ENCODE results near the gene COA8.

The COA8 gene, protein sequence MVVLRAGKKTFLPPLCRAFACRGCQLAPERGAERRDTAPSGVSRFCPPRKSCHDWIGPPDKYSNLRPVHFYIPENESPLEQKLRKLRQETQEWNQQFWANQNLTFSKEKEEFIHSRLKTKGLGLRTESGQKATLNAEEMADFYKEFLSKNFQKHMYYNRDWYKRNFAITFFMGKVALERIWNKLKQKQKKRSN

DNA sequence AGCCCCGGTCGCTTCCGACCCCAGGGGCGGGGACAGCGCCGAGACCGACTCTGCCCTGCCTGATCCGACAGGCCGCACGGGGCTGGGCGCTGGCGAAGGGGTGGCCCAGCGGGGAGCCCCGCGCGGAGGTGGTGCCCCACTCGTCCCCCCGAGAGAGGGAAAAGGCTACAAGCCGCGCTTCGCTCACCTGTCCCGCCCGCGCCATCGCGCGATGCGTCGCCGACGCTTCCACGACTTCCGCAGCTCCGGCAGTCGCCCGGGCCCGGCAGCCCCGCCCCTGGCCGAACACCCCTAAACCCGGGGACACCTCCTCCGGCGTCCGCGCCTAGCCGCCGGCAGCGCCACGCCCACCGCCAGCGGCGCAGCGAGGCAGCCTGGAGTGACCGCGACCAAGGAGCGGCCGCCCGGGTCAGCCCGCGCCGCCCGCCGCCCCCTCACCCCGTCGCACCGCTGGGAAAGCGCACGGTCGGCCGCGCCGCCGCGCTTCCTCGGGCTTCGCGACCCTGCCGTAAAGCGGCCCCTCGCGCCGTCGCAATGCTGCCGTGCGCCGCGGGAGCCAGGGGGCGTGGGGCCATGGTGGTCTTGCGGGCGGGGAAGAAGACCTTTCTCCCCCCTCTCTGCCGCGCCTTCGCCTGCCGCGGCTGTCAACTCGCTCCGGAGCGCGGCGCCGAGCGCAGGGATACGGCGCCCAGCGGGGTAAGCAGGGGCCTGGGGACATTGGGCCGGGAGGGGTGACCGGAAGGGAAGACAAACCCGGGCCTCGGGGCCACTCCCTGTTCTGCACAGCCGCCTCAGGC is at the start of gene COA8, which contains the start of gene BAG5:
Gene COA8, plus strand, starts transcription at position 532 of the 797 bp plus-strand sequence. Its CDS starts 42 bp downstream, at position 574.
Gene BAG5, minus strand, starts transcription at position 229 of the 797 bp plus-strand sequence. CDS start 1,493 bp downstream, outside the sequence.
- DNase-seq (ENCODE audit: low spot score): peak; percentile 88

DNA sequence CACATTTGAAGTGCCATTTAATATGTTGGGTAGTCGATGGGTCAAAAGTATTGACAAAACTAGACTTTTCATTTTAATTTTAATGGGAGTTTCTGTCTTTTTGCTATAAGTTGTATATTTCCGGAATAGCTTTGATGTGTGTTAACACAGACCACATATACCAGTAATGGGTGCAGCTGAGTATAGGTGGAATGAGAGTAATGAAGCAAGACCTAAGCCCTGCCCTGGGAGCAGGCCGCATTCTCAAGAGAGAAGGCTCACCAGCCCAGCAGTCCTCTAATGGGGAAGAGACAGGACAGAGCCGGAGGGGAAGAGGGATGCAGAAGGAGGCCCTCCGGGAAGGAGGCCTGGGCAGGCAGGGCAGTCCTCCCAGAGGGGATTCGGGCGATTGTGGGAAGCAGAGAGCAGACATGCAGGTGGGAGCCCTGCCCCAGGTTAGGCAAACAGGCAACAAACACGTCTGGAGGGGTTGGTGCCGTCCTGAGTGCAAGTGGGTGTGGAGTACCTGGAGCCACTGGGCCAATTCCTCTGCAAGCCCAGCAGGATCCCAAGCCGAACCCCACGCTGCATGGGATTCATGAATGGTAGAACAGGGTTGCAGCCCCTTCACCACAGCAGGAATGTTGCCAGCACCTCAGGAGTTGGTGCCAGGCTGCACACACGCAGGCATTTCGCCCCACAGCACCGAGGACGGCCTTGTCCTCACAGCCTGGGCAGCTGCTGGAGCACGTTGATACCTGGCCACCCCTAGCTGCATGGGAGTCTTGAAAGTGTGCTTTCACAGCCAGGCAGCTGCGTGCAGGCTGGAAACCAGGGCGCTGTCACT is 48.0 kb upstream of the COA8 start:
- DNase-seq (ENCODE audit: low spot score): no peak

DNA sequence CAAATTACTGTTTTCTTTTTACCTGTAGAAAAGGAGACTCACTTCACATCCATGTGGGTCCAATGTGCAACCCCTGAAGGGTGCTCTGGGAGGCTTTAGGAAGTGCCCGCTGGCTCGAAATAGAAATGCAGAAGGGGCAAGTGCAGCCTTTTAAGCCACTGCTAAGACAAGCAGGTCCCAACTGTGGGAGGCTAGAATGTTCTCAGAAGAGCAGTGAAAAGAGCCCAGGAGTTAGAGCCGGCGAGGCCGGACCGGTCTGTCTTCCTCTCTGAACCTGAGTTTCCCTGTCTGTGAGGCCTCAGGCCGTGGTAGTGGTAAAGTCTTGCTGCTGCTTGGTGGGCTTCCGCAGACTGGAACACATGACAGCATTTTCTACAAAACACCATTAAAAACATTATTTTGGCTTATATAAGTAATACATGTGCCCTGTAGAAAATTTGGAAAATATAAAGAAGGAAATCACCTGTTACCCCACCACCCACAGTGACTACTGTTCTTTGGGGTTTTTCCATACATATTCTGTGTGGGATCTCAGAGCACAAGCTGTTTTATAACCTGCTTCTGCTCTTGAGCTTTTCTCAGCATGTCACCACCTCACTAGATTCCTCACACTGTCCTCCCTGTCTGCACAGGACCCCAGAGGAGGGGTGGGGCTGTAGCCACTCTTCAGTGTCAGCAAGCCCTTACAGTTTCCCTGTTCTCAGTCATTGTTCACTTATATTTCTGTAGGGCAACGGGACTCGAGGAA is 46.2 kb upstream of the COA8 start:
- no peak for DNase-seq (ENCODE audit: low spot score)

DNA sequence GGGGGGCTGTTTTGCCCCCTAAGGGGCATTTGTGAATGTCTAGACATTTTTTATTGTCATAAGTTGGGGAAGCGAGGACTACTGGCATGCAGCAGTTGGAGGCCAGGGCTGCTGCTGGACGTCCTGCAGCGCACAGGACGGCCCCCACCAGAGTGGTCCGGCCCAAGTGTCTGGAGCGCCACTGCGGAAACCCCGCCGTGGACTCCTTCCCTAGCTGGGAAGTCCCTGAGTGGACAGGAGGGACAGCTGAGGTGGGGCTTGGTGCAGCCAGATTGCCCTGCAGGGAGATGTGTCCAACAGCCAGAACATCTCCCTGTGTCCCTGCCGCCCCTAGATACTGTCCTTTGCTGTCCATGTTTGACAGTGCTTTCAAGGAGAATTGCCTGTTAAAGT is 45.6 kb upstream of the COA8 start:
- no peak for DNase-seq (ENCODE audit: low spot score)

DNA sequence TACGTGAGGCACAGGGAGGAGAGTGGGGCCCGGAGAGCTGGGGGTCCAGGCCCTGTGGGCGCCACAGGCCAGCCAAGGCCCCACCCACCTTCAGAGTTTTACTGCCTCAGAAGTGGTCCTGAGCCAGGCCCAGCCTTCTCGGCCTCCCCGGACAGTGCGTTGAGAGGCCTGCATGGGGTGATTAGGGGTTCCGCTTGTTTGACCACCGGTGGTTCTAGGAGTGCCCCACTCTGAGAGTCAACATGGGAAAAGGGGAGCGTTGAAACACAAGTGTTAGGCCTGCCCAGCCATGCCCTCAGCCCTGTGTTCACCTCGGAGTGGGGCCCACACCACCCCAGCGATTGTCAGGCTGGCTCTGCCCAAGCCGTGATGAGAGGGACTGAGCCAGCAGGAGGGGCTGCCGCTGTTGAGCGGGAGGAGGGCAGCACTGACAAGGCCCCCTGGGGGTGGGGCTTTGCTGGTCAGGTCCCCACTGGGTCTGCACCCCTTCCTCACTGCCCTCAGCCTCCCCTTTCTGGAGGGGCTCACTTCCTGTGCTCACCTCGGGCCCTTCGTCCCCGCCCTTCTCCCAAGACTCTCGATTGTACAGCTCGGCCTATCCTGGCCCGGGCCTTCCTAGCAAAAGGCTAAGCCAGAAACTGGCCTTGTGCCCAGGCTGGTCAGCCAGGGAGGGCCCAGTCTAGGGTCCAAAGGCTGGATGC is 44.9 kb upstream of the COA8 start:
- no peak for DNase-seq (ENCODE audit: low spot score)

DNA sequence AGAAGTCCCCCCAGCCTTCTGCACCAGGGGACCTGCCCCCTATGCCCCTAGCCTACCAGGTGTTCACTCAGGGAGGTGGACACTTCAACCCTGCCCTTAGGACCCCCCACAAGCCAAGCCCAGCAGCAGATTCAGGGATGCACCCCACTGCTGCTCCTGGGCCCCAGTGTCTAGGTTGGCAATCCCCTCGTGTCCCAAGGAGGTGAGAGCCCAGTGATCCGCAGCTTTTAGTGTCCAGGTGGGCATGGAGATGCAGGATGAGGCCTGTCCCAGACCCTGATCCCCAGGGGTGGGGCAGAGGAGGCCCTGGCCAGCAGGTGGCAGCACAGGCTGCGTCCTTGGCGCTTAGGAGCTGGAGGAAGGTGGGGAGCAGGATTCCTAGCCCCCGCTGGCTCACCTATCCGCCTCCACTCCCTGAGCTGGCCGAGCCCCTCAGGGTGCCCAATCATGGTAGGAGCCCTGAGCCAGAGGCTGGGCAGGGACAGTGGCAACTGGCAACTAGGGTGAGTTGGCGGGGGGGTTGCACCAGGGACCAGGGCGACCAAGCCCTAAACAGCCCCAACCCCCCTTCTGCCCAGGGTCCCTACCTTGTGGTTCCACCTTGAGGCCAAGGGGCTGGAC is 44.2 kb upstream of the COA8 start:
- peak; percentile 46 for DNase-seq (ENCODE audit: low spot score)

DNA sequence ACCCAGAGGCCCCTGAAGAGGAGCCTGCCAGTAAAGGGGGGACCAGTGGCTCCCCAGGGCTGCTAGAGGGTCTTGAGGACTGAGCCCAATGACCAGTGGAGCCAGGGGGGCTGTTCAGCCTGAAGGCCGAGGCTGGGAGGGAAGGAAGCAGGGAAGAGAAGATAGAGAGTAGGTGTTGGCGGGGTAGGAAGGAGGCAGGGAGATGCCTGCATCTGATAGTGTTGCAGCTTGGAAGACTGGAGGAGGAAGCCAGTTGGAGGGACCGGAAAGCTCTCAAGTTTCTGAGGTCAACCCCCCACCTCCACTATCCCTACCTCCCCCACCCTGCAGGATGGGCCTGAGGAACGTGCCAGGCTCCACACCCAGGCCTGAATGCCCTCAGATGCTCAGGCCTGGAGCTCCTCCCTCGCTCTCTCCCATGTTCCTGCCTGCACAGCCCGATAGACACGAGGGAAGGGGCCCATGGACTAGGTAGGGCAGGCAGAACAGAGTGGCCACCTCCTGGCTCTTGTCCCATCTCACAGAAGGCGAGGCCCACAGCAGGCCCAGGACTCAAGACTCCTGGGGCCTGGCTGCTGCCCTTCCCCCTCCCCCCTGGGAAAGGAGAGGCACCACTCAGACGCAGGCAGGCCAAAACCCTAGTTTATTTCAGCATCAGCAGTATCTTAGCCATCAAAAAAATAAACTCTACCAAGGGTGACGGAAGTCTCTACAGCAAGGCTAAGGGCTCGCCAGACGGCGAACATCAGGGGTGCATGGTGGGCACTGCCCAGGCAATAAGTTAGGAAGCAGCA is 43.5 kb upstream of the COA8 start:
- no peak for DNase-seq (ENCODE audit: low spot score)

DNA sequence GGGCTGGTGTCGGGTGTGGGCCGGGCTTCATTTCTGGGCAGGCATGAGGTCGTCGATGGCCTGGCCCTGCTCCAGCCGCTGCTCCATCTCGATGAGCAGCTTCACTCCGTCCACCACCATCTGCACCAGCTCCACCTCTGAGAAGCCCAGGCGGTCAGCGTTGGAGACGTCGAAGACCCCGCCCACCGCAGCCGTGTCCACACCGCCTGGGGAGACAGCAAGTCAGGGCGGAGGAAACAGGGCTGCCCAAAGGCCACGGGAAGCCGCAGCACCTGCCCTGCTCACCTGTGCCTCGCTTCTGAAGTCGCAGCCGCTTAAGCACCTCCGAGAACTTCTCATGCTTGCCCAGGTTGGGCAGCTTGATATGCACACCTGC is 42.9 kb upstream of the COA8 start:
- DNase-seq (ENCODE audit: low spot score): no peak

DNA sequence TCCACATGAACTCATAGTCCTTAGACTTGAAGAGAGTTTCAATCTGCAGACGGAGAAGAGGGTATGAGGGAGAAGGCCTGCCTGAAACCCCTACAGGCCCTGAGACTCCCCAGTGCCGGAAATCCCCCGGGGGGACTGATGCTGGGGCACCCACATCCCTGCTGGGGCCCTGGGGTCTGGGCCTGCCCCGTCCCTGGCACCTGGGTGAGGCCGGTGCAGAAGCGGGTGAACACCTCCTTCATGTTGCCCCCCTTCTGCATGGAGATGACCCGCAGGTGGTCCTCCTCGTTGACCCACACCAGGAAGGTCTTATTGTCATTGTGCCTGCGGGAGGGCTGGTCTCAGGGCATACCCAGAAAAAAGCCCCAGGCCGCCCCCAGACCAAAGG is 42.5 kb upstream of the COA8 start:
- no peak for DNase-seq (ENCODE audit: low spot score)

DNA sequence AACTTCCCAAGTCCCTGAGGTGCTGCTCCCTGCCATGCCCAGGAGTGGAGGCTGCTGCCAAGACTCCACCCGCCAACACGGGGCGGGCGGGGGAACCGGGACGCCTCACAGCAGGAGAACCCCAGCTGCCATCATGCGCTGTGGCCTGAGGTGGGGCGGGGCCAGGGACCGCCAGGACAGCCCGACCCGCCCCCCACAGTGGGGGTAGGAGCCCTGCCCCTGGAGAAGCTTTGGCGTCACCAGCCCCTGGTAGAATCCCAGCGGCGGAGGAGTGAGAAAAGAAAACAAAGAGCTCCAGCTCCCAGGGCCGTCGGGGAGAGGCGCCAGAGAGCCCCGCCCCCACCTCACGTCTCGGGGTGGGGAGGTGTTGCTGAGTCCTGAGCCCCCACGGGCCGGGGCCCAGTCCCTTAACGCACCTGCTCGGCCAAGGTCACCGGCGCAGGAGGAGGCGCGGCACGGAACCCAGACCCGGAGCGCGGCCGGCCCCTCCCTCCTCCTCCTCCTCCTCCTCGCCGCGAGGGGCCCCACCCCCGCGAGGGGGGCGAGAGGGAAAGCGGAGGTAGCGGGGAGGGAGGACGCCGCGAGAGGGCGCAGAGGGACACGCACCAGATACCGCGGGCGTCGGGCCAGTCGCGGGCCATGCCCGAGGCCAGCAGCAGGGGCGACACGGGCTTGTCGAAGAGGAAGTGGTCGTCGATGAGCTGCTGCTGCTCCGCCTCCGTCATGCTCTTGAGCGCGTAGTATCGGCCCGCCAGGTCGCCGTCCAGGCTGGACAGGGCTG is 41.9 kb upstream of the COA8 start:
- DNase-seq (ENCODE audit: low spot score): peak; percentile 64

DNA sequence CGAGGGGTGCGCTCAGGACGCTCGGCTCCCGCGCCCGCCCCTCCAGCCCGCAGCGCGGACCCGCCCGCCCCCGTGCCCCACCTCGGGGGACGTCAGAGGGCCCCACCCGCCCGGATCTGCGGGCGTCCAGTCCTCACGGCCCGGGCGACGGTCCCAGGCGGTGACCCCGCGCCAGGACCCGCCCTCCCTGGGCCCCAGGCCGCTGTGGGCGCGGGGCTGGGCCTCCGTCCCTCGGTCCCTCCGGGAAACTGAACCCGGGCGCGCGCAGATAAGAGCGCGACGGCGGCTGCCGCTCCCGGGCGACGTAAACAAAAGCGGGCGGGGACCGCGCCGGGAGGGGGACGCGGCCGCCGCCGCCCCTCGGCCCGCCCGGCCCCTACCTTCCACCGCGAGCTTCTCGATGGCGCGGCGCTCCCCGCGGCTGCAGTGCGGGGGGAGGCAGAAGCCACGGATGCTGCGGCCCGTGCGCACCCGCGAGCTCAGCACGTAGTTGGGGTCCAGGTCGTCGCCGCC is 41.3 kb upstream of the COA8 start:
- DNase-seq (ENCODE audit: low spot score): no peak

DNA sequence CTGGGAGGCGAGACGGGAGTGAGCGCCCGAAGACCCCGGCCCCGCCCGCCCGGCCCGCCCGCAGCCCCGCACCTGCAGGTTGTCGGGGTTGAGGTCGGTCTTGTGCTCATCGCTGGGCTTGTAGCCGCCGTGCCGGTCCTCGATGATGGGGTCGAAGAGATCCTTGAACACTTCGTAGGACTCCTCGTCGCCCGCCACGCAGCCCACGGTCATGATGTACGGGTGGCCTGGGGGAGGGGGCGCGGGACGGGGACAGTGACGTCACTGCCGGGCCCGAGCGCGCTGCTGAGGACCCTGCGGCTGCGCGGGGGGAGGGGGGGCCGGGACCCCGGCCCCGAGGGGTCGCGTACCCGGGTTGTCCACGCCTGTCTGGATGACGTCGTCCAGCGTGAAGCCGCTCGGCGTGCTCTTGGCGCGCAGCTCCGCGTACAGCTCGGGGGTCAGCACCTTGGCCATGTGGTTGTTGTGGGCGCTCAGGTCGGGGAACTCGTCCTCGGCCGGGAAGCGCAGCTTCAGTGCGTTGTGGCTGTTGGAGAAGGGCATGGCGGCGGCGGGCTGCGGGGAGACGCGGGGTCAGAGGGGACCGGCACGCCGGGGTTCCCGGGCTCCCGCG is 40.7 kb upstream of the COA8 start:
- no peak for DNase-seq (ENCODE audit: low spot score)

DNA sequence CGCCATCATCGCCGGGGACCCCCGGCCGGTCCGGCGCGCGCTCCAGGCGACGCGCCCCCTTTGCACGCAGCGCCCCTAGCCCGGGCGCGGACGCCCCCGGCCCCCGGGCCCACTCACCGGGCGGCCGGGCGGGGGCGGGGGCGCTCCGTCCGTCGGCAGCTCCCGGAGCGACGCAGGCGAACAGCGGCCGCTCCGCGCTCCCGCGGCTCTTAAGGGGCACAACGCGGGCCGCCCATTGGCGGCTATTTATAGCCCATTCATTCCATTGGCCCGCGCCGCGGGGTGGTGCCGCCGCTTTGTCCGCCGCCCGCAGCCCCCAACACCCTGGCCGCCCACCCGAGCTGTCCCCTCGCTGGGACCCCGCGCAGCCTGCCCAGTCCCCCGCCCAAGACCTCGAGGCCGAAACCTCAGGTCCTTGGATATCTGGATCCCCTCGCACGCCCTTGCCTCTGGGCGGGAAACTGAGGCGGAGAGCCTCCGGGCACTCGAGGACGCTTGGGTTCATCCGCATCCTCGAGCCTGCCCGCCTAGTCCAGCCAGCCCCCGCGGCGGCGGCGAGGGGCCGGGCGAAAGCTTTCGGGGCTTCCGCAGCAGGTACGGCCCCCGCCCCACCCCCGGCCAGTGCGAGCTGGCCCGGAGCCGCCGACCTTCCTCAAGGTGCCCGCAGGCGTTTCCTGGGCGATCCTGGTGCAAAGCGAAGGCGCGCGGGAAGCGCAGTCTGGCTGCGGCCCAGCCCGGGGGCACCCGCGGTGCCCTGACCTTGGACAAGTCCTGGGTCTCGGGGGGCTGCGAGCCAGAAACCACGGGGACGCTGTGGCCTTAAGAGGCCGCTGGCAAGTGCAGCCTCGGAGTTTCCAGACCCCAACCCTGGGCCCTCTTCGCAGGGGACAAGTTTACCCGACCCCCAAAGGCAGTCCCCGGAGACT is 39.8 kb upstream of the COA8 start, which contains the start of gene CKB:
Gene CKB, minus strand, starts transcription at position 182 of the 926 bp plus-strand sequence. CDS start 337 bp downstream, outside the sequence.
- DNase-seq (ENCODE audit: low spot score): no peak

DNA sequence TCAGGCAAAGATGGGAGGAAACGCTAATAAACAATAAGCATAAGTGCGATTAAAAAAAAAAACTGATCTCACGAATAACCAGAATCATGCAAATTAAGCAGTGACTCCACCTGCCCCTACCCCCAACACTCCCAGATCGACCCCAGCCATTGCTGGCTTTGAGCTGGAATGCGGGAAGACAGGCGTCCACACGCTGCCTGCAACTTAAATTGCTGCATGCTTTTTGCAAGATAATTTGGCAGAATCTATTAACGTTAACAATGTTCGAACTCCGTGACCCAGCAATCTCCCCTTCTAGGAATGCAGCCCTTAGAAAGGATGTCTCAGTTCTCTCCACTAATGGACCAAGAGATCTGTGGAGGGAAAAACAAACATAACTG is 39.2 kb upstream of the COA8 start:
- DNase-seq (ENCODE audit: low spot score): no peak

DNA sequence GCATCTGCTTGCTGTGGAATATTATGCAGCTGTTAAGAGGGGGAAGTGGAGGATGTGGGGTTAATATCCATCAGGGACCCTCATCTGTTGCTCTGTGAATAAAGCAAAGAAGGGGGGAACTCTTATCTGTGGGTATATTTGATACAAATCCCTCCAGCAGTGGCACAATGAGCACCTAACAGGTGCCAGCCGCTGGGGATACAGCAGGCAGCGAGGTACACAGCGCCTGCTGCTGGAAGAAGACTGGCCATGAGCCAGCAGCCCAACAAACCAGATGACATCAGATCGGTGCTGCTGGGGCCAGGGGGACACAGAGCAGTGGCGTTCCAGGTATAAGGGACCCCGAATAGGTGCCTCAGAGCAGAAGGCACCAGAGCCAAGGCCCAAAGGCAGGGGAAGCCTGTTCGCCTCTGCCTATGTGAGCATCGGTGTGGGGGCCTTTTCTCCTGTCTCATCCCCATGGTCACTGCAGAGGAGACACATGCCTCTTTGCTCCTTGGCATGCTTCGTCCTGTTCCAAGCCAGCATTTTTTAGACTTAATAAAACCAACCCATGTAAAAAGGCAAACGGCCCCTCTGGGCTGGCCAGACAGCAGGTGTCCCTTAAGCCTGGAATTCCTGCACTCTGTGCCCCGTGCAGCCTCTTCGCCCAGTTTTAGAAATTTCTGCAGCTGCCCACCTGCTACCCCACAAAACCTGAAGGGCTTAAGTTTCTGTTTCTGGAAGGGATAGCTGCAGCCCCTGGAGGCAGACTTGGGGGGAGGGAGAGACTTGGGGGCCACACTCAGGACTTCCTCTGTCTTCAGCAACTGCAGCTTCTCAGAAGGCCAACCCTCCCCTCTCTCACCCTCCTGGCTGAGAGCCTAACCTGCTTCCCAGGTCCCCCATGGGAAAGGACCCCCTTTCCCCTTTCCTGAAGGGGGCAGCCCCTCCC is 38.5 kb upstream of the COA8 start:
- no peak for DNase-seq (ENCODE audit: low spot score)

Data from RKO (cell line).